Lung microvascular endothelial cell (primary cell): ENCODE measurements around the gene TXNL4A. TPM values are rescaled to one million over a fixed set of nuclear protein-coding genes. Genes with fewer than 3 reads are reported as not detected.

Source experiments
- DNase-seq, 2 donors: peaks; one replicate each; pipeline versions ENCODE4 v3.0.0 to v3.0.0-alpha.2; 2010; ENCODE audit warnings: low read depth in 2 of 2
- total RNA-seq: library from RNA; depleted of rRNA; stranded (reverse); fragments of >200 nt; gene quantifications from 2 replicates; pipeline ENCODE4 v1.2.1, GENCODE V29; 2014

The TXNL4A gene
- total RNA-seq, 1 donor from 2014 or later: 34.7 TPM

GRCh38 chr18:79935925-79936324 is 52.4 kb downstream of the TXNL4A start:
- DNase-seq: no peak

DNA sequence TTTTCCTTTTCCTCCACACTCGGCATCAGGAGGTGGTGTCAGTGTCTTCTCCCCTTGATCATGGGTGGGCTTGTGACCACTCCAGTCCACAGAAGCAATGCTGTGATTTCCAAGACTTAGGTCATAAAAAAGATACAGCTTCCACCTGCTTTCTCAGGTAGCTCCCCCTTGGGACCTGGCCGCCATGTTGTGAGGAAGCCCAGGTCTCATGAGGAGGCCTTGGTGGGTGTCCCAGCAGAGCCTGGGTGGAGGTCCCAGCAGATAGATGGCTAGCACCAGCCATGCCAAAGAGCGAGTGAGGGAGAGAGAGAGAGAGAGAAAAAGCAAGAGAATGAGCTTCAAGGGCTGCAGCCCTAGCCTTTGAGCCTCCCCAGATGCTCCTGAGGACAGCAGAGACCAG is 52.9 kb downstream of the TXNL4A start:
- no peak for DNase-seq

DNA sequence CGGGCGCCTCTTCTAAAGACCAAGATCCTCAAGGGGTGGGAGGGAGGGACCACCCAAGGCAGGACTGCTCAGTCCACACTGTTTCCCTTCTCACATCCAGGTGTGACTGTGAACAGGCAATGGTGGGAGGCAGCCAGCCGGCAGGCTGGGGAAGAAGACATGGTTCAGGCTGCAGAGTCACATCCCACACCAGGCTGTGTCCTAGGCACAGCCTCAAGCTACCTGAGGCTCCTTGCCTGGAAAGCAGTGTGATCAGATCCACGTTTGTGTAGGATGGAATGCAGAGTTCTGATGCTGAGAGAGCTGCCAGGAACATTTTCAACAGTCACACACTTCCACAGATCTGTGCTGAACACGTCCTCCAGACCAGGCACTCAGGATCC is 53.3 kb downstream of the TXNL4A start:
- no peak for DNase-seq

- no peak for DNase-seq
Observed at GRCh38 chr18:79934311-79935097, 53.9 kb downstream of the TXNL4A start.

- DNase-seq: peak in 1 of 2 donors; percentile 66
Observed at GRCh38 chr18:79933765-79934164, 54.6 kb downstream of the TXNL4A start.

- no peak for DNase-seq
Observed at GRCh38 chr18:79932907-79933306, 55.5 kb downstream of the TXNL4A start.

DNA sequence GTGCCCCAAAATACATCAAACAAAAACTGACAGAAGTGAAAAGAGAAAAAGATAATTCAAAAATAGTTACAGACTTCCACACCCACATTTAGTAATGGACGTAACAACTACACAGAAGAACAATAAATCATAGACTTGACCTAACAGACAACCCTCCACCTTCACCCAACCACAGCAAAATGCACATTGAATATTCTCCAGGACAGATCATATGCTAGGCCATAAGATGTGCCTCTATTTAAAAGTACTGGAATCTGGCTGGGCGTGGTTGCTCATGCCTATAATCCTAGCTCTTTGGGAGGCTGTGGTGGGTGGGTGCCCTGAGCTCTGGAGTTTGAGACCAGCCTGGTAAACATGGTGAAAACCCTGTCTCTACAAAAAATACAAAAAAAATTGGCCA is 56.9 kb downstream of the TXNL4A start:
- no peak for DNase-seq

DNA sequence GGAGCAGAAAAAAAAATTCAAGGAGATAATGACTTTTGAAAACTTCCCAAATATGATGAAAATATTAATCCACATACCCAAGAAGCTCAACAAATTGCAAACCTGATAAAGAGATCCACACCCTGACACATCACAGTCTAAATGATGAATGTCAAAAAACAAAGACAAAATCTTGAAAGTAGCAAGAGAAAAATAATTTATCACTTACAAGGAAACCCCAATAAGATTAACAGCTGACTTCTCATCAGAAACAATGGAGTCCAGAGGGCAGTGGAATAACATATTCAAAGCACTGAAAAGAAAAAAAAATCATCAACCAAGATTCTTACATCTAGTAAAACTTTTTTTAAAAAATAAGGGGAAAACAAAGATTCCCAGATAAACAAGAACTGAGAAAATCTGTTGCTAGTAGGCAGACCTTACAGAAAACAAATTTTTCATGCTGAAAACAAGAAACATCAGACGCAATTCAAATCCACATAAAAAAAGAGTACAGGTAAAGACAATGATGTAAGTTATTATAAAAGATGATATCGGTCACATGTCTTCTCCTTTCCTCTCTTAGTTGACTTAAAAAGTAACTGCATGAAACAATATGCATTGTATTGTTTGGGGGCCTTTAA is 58.2 kb downstream of the TXNL4A start:
- DNase-seq: no peak

- no peak for DNase-seq
Observed at GRCh38 chr18:79928563-79928960, 59.8 kb downstream of the TXNL4A start.

GRCh38 chr18:79927607-79928562 is 60.5 kb downstream of the TXNL4A start:
- no peak for DNase-seq

DNA sequence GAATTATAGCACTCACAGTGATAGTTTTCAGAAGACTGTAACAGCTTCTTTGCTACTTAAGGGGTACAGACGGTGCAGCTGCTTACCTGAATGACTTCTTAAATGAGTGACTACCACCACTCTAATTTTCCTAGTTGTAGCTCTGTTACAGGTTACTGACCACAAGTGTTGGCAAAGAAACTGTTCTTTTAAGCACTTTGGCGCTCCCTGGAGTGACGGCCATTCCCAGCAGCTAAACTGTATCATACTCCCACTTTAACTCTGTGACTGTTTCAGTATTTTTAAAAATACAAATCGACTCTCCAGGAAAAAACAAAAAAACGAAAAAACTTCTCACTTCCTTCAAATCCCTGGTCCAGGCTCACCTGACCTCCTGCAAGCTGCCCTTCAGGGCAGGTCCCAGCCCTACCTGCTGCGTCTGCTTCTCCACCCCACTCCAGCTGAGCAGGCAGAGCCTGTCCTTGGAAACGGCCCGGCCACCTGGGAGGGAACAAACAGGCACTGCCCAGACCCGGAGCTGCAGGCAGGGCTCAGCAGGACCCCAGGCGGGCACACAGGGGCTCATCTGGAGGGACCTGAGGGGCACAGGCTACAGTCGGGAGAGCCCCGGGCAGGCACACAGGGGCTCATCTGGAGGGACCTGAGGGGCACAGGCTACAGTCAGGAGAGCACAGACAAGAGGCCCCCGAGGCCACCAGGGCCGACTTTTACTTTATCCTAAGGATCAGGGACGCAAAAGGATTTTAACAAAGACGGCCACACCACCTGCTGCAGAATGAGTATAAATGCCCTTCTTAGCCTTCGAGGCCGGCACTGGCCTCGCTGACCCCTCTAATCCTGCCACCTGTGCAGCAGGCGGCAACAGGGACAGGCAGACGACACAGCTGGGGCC is 61.4 kb downstream of the TXNL4A start:
- DNase-seq: no peak

DNA sequence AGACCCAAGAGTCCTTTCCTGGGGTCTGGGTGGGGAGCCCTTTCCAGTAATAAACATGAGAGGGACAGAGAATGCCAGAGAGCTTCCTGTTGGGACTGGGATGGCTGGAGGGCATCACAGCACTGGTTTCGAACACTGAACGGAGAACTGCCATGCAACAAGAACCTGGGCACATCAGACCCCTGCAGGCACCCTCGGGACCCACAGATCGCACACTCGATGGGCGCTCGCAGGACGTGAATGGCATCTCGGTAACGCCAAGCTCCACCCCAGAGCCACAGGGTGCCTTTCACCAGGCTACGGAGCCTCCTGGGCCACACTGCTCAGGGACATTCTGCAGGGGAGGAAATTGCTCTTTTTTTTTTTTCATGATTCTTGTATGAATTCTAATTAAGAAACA is 62.1 kb downstream of the TXNL4A start:
- no peak for DNase-seq

DNA sequence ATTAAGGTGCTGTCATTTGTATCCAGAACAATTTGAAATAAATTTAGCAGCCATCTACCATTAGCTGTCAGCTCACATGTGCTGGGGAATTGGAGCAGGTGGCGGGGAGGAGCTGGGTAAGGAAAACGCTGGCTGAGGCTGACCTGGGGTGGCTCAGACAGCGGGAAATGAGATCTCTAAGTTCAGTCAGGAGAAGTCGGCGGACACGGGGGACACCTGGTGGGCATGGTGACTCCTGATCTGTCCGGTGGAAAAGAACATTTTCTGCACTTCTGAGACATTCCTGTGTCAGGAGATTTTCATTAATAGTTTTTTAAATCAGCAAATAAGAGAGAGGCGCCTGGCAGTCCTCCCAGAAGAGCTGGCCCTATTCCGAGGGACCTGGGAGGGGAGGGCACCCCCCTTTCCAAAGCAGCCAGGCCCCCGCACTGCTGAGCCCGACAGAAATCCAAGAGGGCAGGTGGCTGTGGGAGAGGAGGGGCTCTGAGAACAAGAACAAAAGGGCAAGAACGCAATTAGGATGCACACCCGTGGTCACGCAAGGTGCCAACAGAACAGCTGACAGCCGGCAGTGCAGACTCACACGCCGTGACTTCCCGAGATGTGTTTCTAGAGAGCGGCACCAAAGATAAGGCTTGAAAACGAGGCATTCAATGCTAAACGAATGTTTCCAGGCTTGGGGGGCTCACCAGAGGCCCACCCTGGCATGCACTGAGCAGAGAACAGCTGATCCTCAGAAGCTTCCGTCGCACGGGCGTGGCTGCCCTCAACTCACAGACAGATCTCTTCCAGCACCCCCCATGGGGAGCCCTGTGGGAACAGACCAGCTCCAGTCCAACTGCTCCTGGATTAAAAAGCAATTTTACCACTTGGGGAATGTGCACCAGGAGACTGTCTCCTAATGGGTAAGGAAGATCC is 63.3 kb downstream of the TXNL4A start:
- DNase-seq: no peak

GRCh38 chr18:79923896-79924585 is 64.3 kb downstream of the TXNL4A start:
- no peak for DNase-seq

- DNase-seq: no peak
Observed at GRCh38 chr18:79922971-79923411, 65.4 kb downstream of the TXNL4A start.

DNA sequence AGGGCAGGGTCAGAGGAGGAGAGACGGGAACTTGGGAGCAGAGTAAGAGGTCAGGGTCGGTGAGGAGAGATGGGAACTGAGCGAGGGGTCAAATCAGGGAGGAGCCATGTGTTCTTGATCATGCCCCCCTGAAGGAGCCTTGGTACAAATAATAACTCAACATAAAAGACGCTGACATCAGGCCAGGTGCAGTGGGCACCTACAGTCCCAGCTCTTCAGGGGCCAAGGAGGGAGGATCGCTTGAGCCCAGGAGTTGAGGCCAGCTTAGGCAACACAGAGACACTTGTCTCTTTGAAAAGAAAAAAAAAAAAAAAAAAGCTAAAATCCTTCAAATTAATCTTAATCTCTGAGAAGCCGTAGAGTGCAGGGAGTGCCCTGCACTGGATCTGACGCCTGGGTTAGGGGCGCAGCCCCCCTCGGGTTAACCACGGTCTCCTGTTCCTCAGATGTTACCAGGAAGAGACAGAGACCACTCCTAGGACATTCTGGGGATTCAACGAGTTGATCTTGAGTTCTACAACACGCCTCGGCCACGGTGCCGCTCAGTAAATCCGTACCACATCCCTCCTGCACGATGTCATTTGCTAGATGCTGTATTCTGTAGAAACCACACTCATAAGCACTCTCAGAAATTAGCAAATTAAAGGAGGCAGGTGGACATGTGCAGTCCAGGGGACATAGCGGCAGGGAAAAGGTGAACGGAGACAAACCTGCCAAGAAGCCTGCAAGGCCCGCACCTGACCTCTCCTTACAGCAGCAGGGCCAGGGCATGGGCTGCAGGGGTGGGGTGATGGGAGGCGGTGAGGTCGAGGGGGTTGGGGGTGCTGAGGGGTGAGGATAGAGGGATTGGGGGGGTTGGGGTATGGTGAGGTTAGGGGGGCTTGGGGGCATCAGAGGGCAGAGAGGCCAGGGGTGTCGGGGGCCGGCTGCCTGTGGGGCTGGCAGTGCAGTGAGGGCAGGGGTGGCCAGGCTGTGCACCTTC is 66.1 kb downstream of the TXNL4A start:
- no peak for DNase-seq
